ENCODE data around the gene MSANTD1.

GRCh38 chr4:3284734-3285557 is 36.0 kb downstream of the MSANTD1 start:
- TF ChIP-seq, protein P1, sequence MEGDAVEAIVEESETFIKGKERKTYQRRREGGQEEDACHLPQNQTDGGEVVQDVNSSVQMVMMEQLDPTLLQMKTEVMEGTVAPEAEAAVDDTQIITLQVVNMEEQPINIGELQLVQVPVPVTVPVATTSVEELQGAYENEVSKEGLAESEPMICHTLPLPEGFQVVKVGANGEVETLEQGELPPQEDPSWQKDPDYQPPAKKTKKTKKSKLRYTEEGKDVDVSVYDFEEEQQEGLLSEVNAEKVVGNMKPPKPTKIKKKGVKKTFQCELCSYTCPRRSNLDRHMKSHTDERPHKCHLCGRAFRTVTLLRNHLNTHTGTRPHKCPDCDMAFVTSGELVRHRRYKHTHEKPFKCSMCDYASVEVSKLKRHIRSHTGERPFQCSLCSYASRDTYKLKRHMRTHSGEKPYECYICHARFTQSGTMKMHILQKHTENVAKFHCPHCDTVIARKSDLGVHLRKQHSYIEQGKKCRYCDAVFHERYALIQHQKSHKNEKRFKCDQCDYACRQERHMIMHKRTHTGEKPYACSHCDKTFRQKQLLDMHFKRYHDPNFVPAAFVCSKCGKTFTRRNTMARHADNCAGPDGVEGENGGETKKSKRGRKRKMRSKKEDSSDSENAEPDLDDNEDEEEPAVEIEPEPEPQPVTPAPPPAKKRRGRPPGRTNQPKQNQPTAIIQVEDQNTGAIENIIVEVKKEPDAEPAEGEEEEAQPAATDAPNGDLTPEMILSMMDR (IDR thresholded peaks at IDR 0.05): no peak
- no peak for TF ChIP-seq POLR2AphosphoS5 (IDR thresholded peaks at IDR 0.05)
- no peak for TF ChIP-seq POLR2A (IDR thresholded peaks at IDR 0.05)
- TF ChIP-seq EP300 (IDR thresholded peaks at IDR 0.05): no peak

Measured in suprapubic skin (tissue), 4 donors.